IPS DF 6.9 (cell line): ENCODE results near the gene MPP3.

Source experiments
- DNase-seq: peaks from one replicate; pipeline ENCODE4 v3.0.0-alpha.2; 2013; ENCODE audit warnings: low read depth, low spot score
- H3K27ac ChIP-seq: one replicate; pipeline ENCODE4 v1.5.1; 2013; ENCODE audit warnings: low read length, control low read depth
- H3K27me3 ChIP-seq: 2 replicates; pipeline ENCODE4 v1.6.1; 2013; ENCODE audit warnings: mild to moderate bottlenecking, low read length; ENCODE audit not compliant: control insufficient read depth, insufficient read depth
- H3K36me3 ChIP-seq: 2 replicates; pipeline ENCODE4 v1.6.1; 2013; ENCODE audit warnings: low read length; ENCODE audit not compliant: control insufficient read depth, insufficient read depth
- H3K4me1 ChIP-seq: 2 replicates; pipeline ENCODE4 v1.6.1; 2013; ENCODE audit warnings: low read length; ENCODE audit not compliant: control insufficient read depth, insufficient read depth
- H3K4me3 ChIP-seq: 2 replicates; pipeline ENCODE4 v1.5.1; 2013; ENCODE audit warnings: mild to moderate bottlenecking, low read length
- H3K9me3 ChIP-seq: 2 replicates; pipeline ENCODE4 v1.6.1; 2013; ENCODE audit warnings: low read length, inconsistent platforms; ENCODE audit not compliant: control insufficient read depth, insufficient read depth
- WGBS: extraction: QIAGEN DNeasy Blood & Tissue Kit; methylation state at CpG from one replicate; pipeline ENCODE4 v1.1.7; 2013; ENCODE audit warnings: mixed read lengths, missing lambda C conversion rate; ENCODE audit not compliant: insufficient read length, insufficient coverage; 5-methylcytosine and 5-hydroxymethylcytosine counted together

Gene MPP3

GRCh38 chr17:43789482-43789881 lies 43.5 kb downstream of the MPP3 start:
- H3K9me3 ChIP-seq: no peaks in the 10 kb centered on the region
- no peak overlapping the region for H3K4me3 ChIP-seq
- no peaks in the 10 kb centered on the region for H3K36me3 ChIP-seq
- no peak for DNase-seq
- H3K27me3 ChIP-seq: no peaks in the 10 kb centered on the region
- H3K27ac ChIP-seq: no peak overlapping the region
- WGBS: no CpG with 5 or more reads among the region's 1 CpG
- H3K4me1 ChIP-seq: no peaks in the 10 kb centered on the region; the same call in 1 of the 2 replicates

DNA sequence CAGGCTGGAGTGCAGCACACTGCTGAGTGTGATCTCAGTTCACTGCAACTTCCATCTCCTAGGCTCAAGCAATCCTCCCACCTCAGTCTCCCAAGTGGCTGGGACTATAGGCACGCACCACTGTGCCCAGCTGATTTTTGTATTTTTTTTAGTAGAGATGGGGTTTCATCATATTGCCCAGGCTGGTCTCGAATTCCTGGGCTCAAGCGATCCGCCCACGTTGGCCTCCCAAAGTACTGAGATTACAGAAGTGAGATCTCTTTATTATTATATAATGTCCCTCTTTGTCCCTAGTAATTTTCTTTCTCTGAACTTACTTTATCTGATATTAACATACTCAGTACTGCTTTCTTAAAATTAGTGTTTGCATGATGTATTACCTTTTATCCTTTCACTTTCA lies 44.4 kb downstream of the MPP3 start:
- no peaks in the 10 kb centered on the region for H3K27me3 ChIP-seq

GRCh38 chr17:43787728-43788127 lies 45.2 kb downstream of the MPP3 start:
- H3K27ac ChIP-seq: no peak overlapping the region
- no peaks in the 10 kb centered on the region for H3K9me3 ChIP-seq
- no peak for DNase-seq
- H3K4me3 ChIP-seq: no peak overlapping the region
- no CpG with 5 or more reads among the region's 2 CpGs for WGBS
- H3K27me3 ChIP-seq: no peaks in the 10 kb centered on the region
- H3K36me3 ChIP-seq: no peaks in the 10 kb centered on the region
- H3K4me1 ChIP-seq: no peaks in the 10 kb centered on the region; the same call in 1 of the 2 replicates

More for the DNA sequence above, 44.4 kb downstream of the MPP3 start:
- no peak overlapping the region for H3K4me3 ChIP-seq
- no peaks in the 10 kb centered on the region for H3K36me3 ChIP-seq
- no peak for DNase-seq
- H3K9me3 ChIP-seq: no peaks in the 10 kb centered on the region
- no CpG with 5 or more reads among the region's 5 CpGs for WGBS
- H3K27ac ChIP-seq: no peak overlapping the region
- H3K4me1 ChIP-seq: no peaks in the 10 kb centered on the region; the same call in 1 of the 2 replicates

DNA sequence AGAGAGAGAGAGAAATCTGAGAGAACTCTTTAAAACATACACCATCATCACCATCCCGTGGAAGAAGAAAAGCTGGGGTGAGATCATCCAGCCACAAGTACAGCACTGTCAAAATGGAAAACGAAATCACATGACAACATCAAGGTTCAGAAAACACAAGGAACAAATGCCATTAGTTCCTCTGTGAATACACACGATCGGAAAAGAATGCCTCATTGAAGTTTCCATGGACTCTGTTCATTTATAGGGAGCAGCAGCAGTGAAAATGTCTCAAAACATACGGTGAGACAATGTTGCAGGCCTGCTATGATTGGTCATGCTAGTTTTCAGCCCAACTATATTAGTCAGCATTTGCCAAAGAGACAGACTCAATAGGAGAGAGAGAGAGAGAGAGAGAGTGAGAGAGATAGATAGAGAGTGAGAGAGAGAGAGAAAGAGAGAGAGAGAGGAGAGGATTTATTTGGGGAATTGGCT lies 48.3 kb downstream of the MPP3 start:
- Histone ChIP-seq H3K4me1 (peaks cover 2% of the 10 kb centered on the region; the same call in 1 of the 2 replicates), H3K4me3 (no peak overlapping the region), H3K9me3 (no peaks in the 10 kb centered on the region), H3K27ac (no peak overlapping the region), H3K27me3 (no peaks in the 10 kb centered on the region), H3K36me3 (no peaks in the 10 kb centered on the region)
- WGBS: no CpG with 5 or more reads among the region's 5 CpGs
- DNase-seq: no peak

- Histone ChIP-seq H3K27ac (no peak overlapping the region), H3K9me3 (no peaks in the 10 kb centered on the region), H3K36me3 (no peaks in the 10 kb centered on the region), H3K4me1 (peaks cover 4% of the 10 kb centered on the region; the same call in 1 of the 2 replicates), H3K4me3 (no peak overlapping the region), H3K27me3 (no peaks in the 10 kb centered on the region)
- DNase-seq: no peak
- no CpG with 5 or more reads among the region's 2 CpGs for WGBS
Observed at GRCh38 chr17:43784068-43784467, 48.9 kb downstream of the MPP3 start.

GRCh38 chr17:43782913-43783680 lies 49.8 kb downstream of the MPP3 start:
- WGBS: no CpG with 5 or more reads among the region's 15 CpGs

GRCh38 chr17:43780135-43780534 lies 52.8 kb downstream of the MPP3 start, which contains the start of gene CFAP97D1:
CFAP97D1 (plus strand) TSS chr17:43780435; CDS start chr17:43780463, 28 bp downstream.
- WGBS: no CpG with 5 or more reads among the region's 7 CpGs
- no peaks in the 10 kb centered on the region for H3K9me3 ChIP-seq
- H3K27ac ChIP-seq: no peak within 1 kb of the TSS
- no peaks in the 10 kb centered on the region for H3K27me3 ChIP-seq
- peak within 1 kb of the TSS; percentile 93; the same call in 1 of the 2 replicates for H3K4me3 ChIP-seq
- H3K4me1 ChIP-seq: peaks cover 4% of the 10 kb centered on the region; the same call in 1 of the 2 replicates
- DNase-seq: no peak
- no peaks in the 10 kb centered on the region for H3K36me3 ChIP-seq

More at GRCh38 chr17:43782913-43783680, 49.8 kb downstream of the MPP3 start:
- Histone ChIP-seq H3K27me3 (no peaks in the 10 kb centered on the region), H3K4me3 (no peak overlapping the region), H3K36me3 (no peaks in the 10 kb centered on the region), H3K4me1 (peaks cover 4% of the 10 kb centered on the region; the same call in 1 of the 2 replicates), H3K9me3 (no peaks in the 10 kb centered on the region), H3K27ac (no peak overlapping the region)
- DNase-seq: no peak

- Histone ChIP-seq H3K27ac (no peak overlapping the region), H3K27me3 (no peaks in the 10 kb centered on the region), H3K36me3 (no peaks in the 10 kb centered on the region), H3K4me3 (peak overlapping the region; percentile 93; the same call in 1 of the 2 replicates), H3K4me1 (peaks cover 4% of the 10 kb centered on the region; the same call in 1 of the 2 replicates), H3K9me3 (no peaks in the 10 kb centered on the region)
- no peak for DNase-seq
- no CpG with 5 or more reads among the region's 26 CpGs for WGBS
Observed at GRCh38 chr17:43779145-43780125, 53.5 kb downstream of the MPP3 start.

GRCh38 chr17:43778337-43779144 lies 54.4 kb downstream of the MPP3 start, which contains the start of gene DUSP3:
DUSP3 (minus strand) TSS chr17:43778977; CDS start chr17:43778924, 53 bp downstream.
- WGBS: no CpG with 5 or more reads among the region's 100 CpGs
- Histone ChIP-seq H3K4me1 (peaks cover 4% of the 10 kb centered on the region; the same call in 1 of the 2 replicates), H3K27ac (no peak within 1 kb of the TSS), H3K36me3 (peaks cover 5% of the 10 kb centered on the region; the same call in 1 of the 2 replicates), H3K27me3 (no peaks in the 10 kb centered on the region), H3K9me3 (no peaks in the 10 kb centered on the region), H3K4me3 (peak within 1 kb of the TSS; percentile 93)
- DNase-seq: no peak
